GM10266 (cell line): ENCODE measurements around the gene TCEAL4.

Experiments used
- DNase-seq: peaks from one replicate; pipeline ENCODE4 v3.0.0; 2012; ENCODE audit errors: extremely low spot score
- TF ChIP-seq, protein P1 (sequence below): IDR thresholded peaks from 2 replicates; pipeline ENCODE4 v1.5.1; 2012; ENCODE audit warnings: mild to moderate bottlenecking, low read depth; ENCODE audit not compliant: control insufficient read depth, insufficient read depth; ENCODE audit errors: missing control alignments

The TCEAL4 gene

DNA sequence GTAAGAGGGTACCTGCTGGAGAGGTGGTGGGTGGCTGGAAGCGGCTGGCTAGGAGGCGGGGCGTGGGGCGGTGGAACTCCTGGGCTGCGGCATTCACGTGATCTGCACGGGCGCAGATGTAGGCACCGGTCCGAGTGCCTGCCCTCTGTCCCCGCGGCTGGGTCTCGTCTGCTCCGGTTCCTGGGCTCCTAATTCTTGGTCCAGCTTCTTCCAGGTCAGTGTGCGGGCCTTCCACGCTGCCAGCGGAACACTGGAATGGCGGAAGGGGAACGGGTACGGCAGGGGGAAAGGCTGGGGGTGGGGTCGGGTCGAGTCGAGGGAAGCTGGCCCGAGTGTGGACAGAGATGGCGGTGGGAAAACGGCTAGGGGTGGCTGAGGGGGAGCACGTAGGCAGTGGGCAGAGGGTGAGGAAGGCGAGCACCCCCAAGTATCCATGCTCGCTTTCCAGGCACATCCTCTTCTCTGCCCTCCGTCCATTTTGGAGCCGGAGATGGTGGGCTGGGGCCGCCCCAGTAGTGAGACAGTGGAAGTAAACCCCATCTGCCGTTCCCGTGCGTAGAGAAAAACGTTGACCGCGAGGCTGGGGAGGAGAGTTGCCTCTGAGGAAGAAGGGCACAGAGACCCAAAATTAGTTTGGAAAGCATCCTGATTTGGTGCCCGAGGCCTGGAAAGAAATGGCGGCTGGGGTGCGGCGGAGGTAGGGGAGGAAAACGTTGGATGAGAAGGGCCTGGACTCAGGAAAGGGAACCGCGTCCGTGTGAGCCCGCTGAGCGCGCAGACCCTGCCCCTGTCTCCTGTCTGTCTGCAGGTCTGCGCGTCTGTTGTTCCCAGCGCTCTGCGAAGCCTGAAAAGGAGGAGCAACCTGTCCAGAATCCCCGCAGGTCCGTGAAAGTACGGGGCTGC is at the start of gene TCEAL4:
TCEAL4 (plus strand) TSS at position 105 of the 903 bp plus-strand sequence. CDS start 1,161 bp downstream, outside the sequence.
- TF ChIP-seq, protein P1, sequence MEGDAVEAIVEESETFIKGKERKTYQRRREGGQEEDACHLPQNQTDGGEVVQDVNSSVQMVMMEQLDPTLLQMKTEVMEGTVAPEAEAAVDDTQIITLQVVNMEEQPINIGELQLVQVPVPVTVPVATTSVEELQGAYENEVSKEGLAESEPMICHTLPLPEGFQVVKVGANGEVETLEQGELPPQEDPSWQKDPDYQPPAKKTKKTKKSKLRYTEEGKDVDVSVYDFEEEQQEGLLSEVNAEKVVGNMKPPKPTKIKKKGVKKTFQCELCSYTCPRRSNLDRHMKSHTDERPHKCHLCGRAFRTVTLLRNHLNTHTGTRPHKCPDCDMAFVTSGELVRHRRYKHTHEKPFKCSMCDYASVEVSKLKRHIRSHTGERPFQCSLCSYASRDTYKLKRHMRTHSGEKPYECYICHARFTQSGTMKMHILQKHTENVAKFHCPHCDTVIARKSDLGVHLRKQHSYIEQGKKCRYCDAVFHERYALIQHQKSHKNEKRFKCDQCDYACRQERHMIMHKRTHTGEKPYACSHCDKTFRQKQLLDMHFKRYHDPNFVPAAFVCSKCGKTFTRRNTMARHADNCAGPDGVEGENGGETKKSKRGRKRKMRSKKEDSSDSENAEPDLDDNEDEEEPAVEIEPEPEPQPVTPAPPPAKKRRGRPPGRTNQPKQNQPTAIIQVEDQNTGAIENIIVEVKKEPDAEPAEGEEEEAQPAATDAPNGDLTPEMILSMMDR: no peak
- DNase-seq: peak; percentile 20

DNA sequence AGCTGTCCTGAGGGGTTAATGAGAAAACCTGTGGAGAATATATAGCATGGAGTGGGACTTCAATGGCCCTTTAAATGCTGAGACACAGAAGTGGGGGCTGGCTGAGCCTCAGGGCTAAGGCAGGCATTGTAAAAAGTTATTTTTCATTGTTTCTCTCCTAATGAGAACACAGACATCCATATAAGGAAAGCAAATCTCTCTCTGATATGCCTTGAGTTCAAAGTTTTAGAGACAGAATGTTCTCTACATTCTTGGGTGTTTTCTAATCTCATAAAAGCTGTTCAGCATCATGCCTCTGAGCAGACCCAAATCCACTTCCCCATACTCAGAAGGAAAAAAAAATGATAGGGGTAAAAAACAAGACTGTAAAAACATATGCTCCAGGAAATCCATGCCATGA is 49.2 kb upstream of the TCEAL4 start:
- DNase-seq: no peak
- TF ChIP-seq, protein P1: no peak

DNA sequence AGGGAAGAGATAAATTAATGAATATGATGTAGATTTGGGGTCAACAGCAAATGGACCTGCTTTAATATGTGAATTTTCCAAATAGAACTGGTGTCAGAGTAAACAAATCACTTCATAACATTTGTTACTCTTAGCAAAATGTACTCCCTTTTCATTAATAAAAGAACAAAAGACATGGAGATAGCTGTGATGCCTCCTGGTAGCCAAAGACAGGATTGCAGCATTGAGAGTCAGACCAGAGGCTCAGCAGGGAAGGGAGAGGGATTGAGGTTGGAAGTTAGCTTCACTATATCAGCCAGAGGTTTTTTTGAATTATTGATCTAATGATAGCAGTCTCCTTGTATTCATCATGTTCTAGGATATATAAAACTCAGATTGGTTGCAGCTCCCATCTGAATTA is 48.6 kb upstream of the TCEAL4 start:
- TF ChIP-seq, protein P1: no peak
- DNase-seq: no peak

DNA sequence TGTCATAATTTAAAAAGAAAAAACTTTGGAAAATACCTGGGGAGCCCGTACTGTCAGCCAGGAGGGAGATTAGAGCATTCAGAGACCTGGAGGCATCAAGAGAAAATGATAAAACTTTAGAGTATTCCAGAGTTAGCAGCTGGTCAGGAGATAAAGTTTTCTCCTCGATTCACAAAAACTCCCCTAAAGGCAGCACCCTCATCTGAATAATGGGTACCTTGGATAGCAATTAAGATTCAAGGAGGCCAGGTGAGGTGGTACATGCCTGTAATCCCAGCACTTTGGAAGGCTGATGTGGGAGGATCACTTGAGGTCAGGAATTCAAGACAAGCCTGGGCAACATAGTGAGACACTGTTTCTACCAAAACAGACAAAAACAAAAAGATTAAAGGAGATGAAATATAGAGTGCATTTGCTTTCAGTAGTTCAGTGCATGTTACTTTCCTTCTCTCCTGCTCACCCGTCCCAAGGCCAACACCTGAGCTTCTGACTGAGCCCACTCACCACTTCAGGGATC is 47.4 kb upstream of the TCEAL4 start:
- DNase-seq: no peak

DNA sequence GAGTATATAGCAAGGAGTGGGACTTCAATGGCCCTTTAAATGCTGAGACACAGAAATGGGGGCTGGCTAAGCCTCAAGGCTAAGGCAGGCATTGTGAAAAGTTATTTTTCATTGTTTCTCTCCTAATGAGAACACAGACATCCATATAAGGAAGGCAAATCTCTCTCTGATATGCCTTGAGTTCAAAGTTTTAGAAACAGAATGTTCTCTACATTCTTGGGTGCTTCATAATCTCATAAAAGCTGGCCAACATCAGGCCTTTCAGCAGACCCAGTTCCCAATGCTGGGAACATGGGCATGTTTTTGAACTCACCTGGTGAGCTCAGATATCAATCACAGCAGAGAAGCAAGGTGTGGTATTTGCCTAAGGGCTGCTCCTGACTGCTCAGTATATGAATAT is 46.6 kb upstream of the TCEAL4 start:
- TF ChIP-seq, protein P1: no peak
- DNase-seq: no peak

More for the DNA sequence above, 47.4 kb upstream of the TCEAL4 start:
- TF ChIP-seq, protein P1: no peak

DNA sequence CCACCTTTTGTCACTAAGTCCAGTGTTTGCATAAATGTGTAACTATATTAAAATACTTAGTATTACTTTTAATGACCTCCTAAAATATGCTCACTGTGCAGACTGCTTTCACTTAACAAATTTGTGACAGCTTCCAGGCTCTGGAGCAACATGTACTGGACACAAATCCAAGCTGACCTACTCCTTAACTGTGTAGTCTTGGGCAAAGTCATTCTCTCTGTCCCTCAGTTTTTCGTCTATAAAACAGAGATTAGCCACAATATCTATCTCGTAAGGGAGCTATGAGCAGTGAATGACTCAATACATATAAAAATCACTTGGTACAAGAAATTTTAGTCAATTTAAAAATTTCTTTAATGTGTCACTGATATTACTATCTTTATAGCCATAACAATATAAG is 45.6 kb upstream of the TCEAL4 start:
- TF ChIP-seq, protein P1: no peak
- DNase-seq: no peak

DNA sequence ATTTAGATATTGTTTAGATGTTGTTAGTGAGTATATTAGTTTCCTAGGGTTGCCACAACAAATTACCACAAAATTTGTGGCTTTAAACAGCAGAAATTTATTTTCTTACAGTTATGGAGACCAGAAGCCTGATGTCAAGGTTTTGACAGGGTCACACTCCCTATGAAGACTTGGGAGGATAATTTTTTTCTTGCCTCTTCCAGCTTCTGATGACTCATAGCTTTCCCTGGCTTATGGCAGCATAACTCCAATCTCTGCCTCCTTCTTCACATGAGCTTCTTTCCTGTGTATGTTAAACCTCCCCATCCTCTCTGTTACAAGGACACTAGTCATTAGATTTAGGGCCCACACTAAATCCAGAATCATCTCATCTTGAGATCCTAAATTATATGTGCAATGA is 45.2 kb upstream of the TCEAL4 start:
- DNase-seq: no peak

More for the DNA sequence above, 45.2 kb upstream of the TCEAL4 start:
- TF ChIP-seq, protein P1: no peak
